Coronary artery (tissue), 2 donors: ENCODE measurements around the gene UIMC1.
"Not testable (repeated sequence)": the region's sequence is repeated elsewhere in the genome, so short reads cannot be mapped to it uniquely, and the experiment has no call there.

ENCODE experiments used
- DNase-seq: peaks from one replicate; pipeline ENCODE4 v3.0.0-alpha.2; 2017; ENCODE audit warnings: low spot score
- H3K27ac ChIP-seq, 2 donors: fragments of 200-600 bp; sonication (generic); one replicate each; pipeline ENCODE4 v1.5.1; 2016 to 2019
- H3K4me3 ChIP-seq: fragments of 200-600 bp; sonication (generic); 2 replicates; pipeline ENCODE4 v1.5.1; 2016; ENCODE audit warnings: mild to moderate bottlenecking, moderate library complexity
- CTCF ChIP-seq: fragments of 200-600 bp; sonication (generic); IDR thresholded peaks from one replicate; pipeline ENCODE4 v1.5.1; 2019; ENCODE audit warnings: antibody characterized with exemption

The UIMC1 gene

DNA sequence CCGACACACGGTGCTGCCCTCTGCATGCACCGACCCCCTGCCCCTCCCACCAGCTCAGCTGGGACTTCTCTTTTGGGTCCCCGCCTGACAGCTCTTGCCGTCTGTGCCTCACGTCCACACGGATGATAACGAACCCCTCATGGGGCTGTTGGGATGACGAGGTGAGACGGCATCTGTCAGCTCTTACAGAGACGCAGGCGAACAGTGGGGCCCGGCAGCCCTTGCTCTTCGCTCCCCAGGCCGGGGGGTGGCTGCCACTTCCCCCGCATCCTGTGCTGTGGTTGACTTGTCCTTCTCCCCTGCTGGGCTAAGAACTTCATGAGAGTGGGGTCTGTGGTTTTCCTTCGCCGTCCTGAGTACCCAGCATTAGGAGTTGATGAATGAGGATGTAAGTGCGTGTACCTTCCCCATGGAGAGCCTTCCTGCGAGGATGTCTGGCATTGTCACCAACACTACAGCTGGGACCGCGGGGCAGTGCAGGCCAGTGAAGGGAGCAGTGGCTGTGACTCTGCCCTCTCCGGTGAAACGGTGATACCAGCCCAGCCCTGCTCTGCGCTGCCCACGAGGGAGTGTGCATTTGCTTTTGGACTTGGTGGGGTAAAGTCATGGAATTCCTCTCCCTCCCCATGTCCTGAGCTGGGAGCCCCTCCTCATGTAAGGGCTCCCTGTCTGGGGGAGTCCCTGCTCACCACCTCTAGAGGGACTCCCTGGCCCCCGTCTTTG, 130.6 kb downstream of the UIMC1 start:
- H3K27ac ChIP-seq: no peak overlapping the region
- DNase-seq: no peak
- no peak overlapping the region for H3K4me3 ChIP-seq
- no peak for TF ChIP-seq CTCF

DNA sequence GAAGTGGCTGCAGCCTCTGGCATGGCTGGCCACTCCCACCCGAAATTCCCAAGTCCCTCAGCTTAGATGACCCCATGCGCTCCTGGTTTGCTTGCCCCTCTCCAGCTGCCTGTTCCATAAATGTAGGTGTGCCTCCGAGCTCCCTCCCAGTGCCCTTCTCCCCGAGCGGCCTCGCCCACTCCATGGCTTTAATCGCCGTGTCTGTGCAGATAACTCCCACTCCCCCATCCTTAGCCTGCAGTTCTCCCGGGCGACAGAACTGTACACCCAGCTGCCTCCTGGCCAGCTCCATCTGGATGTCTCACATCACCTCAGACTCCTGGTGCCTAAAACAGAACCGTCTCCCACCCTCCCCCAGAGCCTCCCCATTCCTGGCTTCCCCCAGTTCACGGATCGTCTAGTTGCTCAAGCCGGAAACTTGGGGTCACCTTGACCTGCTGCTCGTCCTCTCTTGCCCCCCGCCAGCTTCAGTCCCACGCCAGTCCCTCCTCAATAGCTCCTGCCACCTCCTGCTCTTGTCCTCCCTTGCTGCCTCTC, 131.5 kb downstream of the UIMC1 start:
- Histone ChIP-seq H3K4me3 (no peak overlapping the region), H3K27ac (no peak overlapping the region)
- TF ChIP-seq CTCF: no peak
- DNase-seq: no peak

DNA sequence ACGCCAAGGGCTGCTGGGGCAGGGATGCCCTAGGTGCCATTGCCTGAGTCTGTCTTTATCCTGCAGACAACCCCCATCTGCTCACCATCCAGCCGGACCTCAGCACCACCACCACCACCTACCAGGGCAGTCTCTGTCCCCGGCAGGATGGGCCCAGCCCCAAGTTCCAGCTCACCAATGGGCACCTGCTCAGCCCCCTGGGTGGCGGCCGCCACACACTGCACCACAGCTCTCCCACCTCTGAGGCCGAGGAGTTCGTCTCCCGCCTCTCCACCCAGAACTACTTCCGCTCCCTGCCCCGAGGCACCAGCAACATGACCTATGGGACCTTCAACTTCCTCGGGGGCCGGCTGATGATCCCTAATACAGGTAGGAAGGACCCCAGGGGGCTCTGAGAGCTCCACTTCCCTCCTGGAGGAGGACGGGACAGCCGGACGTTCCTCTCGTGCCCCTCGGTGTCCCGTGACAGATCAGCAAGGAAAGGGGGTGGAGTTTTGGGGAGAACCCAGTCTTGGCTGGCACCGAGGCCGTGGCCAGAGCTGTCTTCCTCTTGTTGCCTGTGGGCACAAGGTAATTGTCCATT, 132.3 kb downstream of the UIMC1 start:
- H3K27ac ChIP-seq: no peak overlapping the region
- DNase-seq: no peak
- TF ChIP-seq CTCF: no peak
- no peak overlapping the region for H3K4me3 ChIP-seq

- Histone ChIP-seq H3K4me3 (no peak overlapping the region), H3K27ac (no peak overlapping the region)
- no peak for TF ChIP-seq CTCF
- no peak for DNase-seq
Measured at GRCh38 chr5:176873541-176874172, 132.9 kb downstream of the UIMC1 start.

DNA sequence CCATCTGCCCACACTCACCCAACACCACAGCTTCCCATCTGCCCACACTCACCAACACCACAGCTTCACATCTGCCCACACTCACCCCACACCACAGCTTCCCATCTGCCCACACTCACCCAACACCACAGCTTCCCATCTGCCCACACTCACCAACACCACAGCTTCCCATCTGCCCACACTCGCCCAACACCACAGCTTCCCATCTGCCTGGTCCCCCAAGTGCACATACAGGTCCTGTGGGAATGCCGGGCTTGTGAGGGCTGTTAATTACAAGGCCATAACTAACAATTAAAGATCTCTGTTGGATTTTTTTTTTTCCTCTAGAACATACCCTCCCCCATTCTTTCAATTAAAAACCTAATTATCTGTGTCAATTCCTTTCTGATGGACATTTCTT, 133.6 kb downstream of the UIMC1 start:
- not testable (repeated sequence) for DNase-seq, H3K27ac ChIP-seq

DNA sequence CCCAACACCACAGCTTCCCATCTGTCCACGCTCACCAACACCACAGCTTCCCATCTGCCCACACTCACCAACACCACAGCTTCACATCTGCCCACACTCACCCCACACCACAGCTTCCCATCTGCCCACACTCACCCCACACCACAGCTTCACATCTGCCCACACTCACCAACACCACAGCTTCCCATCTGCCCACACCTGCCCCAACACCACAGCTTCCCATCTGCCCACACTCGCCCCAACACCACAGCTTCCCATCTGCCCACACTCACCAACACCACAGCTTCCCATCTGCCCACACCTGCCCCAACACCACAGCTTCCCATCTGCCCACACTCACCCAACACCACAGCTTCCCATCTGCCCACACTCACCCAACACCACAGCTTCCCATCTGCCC, 134.0 kb downstream of the UIMC1 start:
- H3K4me3 ChIP-seq, H3K27ac ChIP-seq, DNase-seq: not testable (repeated sequence)

More for the DNA sequence above, 133.6 kb downstream of the UIMC1 start:
- not testable (repeated sequence) for H3K4me3 ChIP-seq

- not testable (repeated sequence) for H3K27ac ChIP-seq
Measured at GRCh38 chr5:176870644-176871043, 135.9 kb downstream of the UIMC1 start.

GRCh38 chr5:176870110-176870591, 136.4 kb downstream of the UIMC1 start:
- H3K4me3 ChIP-seq: no peak overlapping the region
- no peak for DNase-seq
- no peak for TF ChIP-seq CTCF
- no peak overlapping the region for H3K27ac ChIP-seq

More at GRCh38 chr5:176870644-176871043, 135.9 kb downstream of the UIMC1 start:
- not testable (repeated sequence) for DNase-seq, H3K4me3 ChIP-seq
